Tibial nerve (tissue), 3 donors: ENCODE results near the gene UBE2D2.

Experiments
- POLR2A ChIP-seq, 2 donors: fragments of 450-650 bp; IDR thresholded peaks; one replicate each; pipeline ENCODE4 v1.6.1; 2017; ENCODE audit warnings: antibody characterized with exemption in 2 of 2, mild to moderate bottlenecking in 2 of 2, moderate library complexity in 2 of 2
- TF ChIP-seq, protein P1 (sequence below), 5 experiments: fragments of 200-600 bp in 3 of 5; fragments of 450-650 bp in 2 of 5; sonication (generic) in 3 of 5; IDR thresholded peaks; one replicate each; pipeline ENCODE4 v1.5.1; 2016 to 2019; ENCODE audit warnings: antibody characterized with exemption in 5 of 5, mild to moderate bottlenecking in 3 of 5, moderate library complexity in 2 of 5

DNA sequence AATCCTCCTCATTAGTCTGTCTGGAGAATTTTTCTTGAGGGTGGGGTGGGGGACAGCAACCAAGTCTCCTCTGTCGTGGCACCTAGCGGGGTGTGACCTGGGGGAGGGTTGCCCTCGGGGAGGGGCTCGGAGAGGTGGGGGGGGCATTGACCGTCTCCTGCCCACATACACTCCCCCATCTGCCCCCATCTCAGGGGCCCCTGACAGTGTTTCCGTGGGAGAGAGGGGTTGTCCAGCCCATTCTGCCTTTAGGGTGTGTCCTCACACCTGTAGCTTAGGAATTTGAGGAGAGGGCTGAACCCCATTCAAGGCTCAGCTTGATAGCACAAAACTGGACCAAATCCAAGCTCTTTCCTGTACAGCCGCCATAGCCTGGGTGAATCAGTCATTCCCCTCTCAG lies 81.1 kb downstream of the UBE2D2 start:
- no peak for TF ChIP-seq POLR2A (IDR thresholded peaks at IDR 0.05)
- TF ChIP-seq, protein P1, sequence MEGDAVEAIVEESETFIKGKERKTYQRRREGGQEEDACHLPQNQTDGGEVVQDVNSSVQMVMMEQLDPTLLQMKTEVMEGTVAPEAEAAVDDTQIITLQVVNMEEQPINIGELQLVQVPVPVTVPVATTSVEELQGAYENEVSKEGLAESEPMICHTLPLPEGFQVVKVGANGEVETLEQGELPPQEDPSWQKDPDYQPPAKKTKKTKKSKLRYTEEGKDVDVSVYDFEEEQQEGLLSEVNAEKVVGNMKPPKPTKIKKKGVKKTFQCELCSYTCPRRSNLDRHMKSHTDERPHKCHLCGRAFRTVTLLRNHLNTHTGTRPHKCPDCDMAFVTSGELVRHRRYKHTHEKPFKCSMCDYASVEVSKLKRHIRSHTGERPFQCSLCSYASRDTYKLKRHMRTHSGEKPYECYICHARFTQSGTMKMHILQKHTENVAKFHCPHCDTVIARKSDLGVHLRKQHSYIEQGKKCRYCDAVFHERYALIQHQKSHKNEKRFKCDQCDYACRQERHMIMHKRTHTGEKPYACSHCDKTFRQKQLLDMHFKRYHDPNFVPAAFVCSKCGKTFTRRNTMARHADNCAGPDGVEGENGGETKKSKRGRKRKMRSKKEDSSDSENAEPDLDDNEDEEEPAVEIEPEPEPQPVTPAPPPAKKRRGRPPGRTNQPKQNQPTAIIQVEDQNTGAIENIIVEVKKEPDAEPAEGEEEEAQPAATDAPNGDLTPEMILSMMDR (IDR thresholded peaks at IDR 0.05): no peak
